Osteocyte (in vitro differentiated cells): ENCODE results near the gene TSPAN31. TPM values are rescaled to one million over a fixed set of nuclear protein-coding genes. Genes with fewer than 3 reads are reported as not detected.
A peak's percentile ranks its signal among the peaks of the same experiment; 100 is the strongest.

Experiments
- DNase-seq: peaks from one replicate; pipeline ENCODE4 v3.0.0; 2021; ENCODE audit warnings: mixed read lengths; ENCODE audit not compliant: unreplicated experiment; ENCODE audit errors: extremely low spot score
- H3K27ac Mint-ChIP-seq: one replicate; pipeline ENCODE4 v1.8.0; 2021; ENCODE audit warnings: mild to moderate bottlenecking, mixed read lengths; ENCODE audit not compliant: unreplicated experiment
- H3K27me3 Mint-ChIP-seq: one replicate; pipeline ENCODE4 v1.8.0; 2021; ENCODE audit warnings: mixed read lengths; ENCODE audit not compliant: unreplicated experiment
- H3K36me3 Mint-ChIP-seq: one replicate; pipeline ENCODE4 v1.8.0; 2021; ENCODE audit warnings: mixed read lengths; ENCODE audit not compliant: unreplicated experiment
- H3K4me1 Mint-ChIP-seq: one replicate; pipeline ENCODE4 v1.8.0; 2021; ENCODE audit warnings: mixed read lengths; ENCODE audit not compliant: unreplicated experiment
- H3K4me3 Mint-ChIP-seq: one replicate; pipeline ENCODE4 v1.8.0; 2021; ENCODE audit warnings: mild to moderate bottlenecking, moderate library complexity, mixed read lengths; ENCODE audit not compliant: unreplicated experiment
- H3K9me3 Mint-ChIP-seq: one replicate; pipeline ENCODE4 v1.8.0; 2021; ENCODE audit warnings: mixed read lengths; ENCODE audit not compliant: unreplicated experiment
- CTCF ChIP-seq: fragments of 200-600 bp; sonication (generic); IDR thresholded peaks from 2 replicates; pipeline ENCODE4 v1.5.0; 2021; ENCODE audit warnings: antibody characterized with exemption, mild to moderate bottlenecking, moderate library complexity
- total RNA-seq: library from RNA; stranded (reverse); gene quantifications from 2 replicates; pipeline ENCODE4 v1.2.1, GENCODE V29; 2021

Gene TSPAN31
- total RNA-seq, 1 donor from 2014 or later: 36.2 TPM

GRCh38 chr12:57746025-57746424 is 1.2 kb downstream of the TSPAN31 start:
- peak overlapping the region; percentile 100 for H3K27ac Mint-ChIP-seq
- H3K9me3 Mint-ChIP-seq: no peaks in the 10 kb centered on the region
- no peak for DNase-seq
- peaks cover 15% of the 10 kb centered on the region for H3K27me3 Mint-ChIP-seq
- no peak for TF ChIP-seq CTCF
- H3K4me3 Mint-ChIP-seq: peak overlapping the region; percentile 97
- H3K4me1 Mint-ChIP-seq: peaks cover 24% of the 10 kb centered on the region
- peaks cover 28% of the 10 kb centered on the region for H3K36me3 Mint-ChIP-seq

- DNase-seq: no peak
- no peak for TF ChIP-seq CTCF
- Mint-ChIP-seq H3K4me3 (no peak overlapping the region), H3K27me3 (no peaks in the 10 kb centered on the region), H3K27ac (no peak overlapping the region), H3K36me3 (peaks cover 30% of the 10 kb centered on the region), H3K4me1 (peaks cover 38% of the 10 kb centered on the region), H3K9me3 (no peaks in the 10 kb centered on the region)
Measured at GRCh38 chr12:57749061-57749460, 4.2 kb downstream of the TSPAN31 start.

- Mint-ChIP-seq H3K9me3 (no peaks in the 10 kb centered on the region), H3K27me3 (no peaks in the 10 kb centered on the region), H3K36me3 (peaks cover 30% of the 10 kb centered on the region), H3K4me3 (peak overlapping the region; percentile 94), H3K4me1 (peaks cover 37% of the 10 kb centered on the region), H3K27ac (peak overlapping the region; percentile 93)
- no peak for TF ChIP-seq CTCF
- DNase-seq: no peak
Measured at GRCh38 chr12:57750561-57751431, 6.0 kb downstream of the TSPAN31 start.

- peak overlapping the region; percentile 94 for H3K4me3 Mint-ChIP-seq
- peak overlapping the region; percentile 93 for H3K27ac Mint-ChIP-seq
- DNase-seq: no peak
- no peaks in the 10 kb centered on the region for H3K9me3 Mint-ChIP-seq
- H3K27me3 Mint-ChIP-seq: no peaks in the 10 kb centered on the region
- peaks cover 27% of the 10 kb centered on the region for H3K36me3 Mint-ChIP-seq
- peaks cover 35% of the 10 kb centered on the region for H3K4me1 Mint-ChIP-seq
- no peak for TF ChIP-seq CTCF
Measured at GRCh38 chr12:57751432-57751787, 6.6 kb downstream of the TSPAN31 start.

GRCh38 chr12:57751788-57752667 is 7.2 kb downstream of the TSPAN31 start, which contains the start of gene CDK4:
Gene CDK4 (minus strand): TSS chr12:57752310. CDS start chr12:57751717, 593 bp downstream.
- peaks cover 40% of the 10 kb centered on the region for H3K4me1 Mint-ChIP-seq
- DNase-seq: peak; percentile 100
- peaks cover 25% of the 10 kb centered on the region for H3K36me3 Mint-ChIP-seq
- no peaks in the 10 kb centered on the region for H3K27me3 Mint-ChIP-seq
- peak within 1 kb of the TSS; percentile 93 for H3K27ac Mint-ChIP-seq
- TF ChIP-seq CTCF: no peak
- peak within 1 kb of the TSS; percentile 94 for H3K4me3 Mint-ChIP-seq
- no peaks in the 10 kb centered on the region for H3K9me3 Mint-ChIP-seq
